A673 (cell line): ENCODE data around the gene CHST4. TPM values are rescaled to one million over a fixed set of nuclear protein-coding genes. Genes with fewer than 3 reads are reported as not detected.
A peak's percentile ranks its signal among the peaks of the same experiment; 100 is the strongest.

Experiments used
- BruUV-seq: library from RNA; stranded (reverse); fragments of 400-500 nt; replicated peaks from 2 replicates; lab custom pipeline; 2021; lab: Mats Ljungman, UMichigan
- CTCF ChIA-PET: fragments of 300-600 bp; sonication (Branson Sonifier 250); formaldehyde crosslinking; loops from one replicate; lab custom pipeline; 2022; ENCODE audit warnings: antibody characterized with exemption; lab: Charles Lee
- POLR2A ChIA-PET: fragments of 300-600 bp; sonication (Branson Sonifier 250); formaldehyde crosslinking; loops from one replicate; lab custom pipeline; 2022; ENCODE audit warnings: antibody characterized with exemption; ENCODE audit not compliant: low non-redundant PET; lab: Charles Lee
- DNase-seq: peaks from one replicate; pipeline ENCODE4 v3.0.0-alpha.2; 2015; ENCODE audit warnings: low spot score
- H3K27ac ChIP-seq: fragments of 200-600 bp; sonication (generic); 2 replicates; pipeline ENCODE4 v1.5.1; 2016; ENCODE audit warnings: mixed run types, low read depth, mild to moderate bottlenecking, mixed read lengths, antibody characterized with exemption, low read length; ENCODE audit not compliant: poor library complexity, severe bottlenecking
- H3K27me3 ChIP-seq: fragments of 200-600 bp; sonication (generic); replicated peaks from 2 replicates; pipeline ENCODE4 v1.6.1; 2017; ENCODE audit warnings: mixed run types, low read depth, mild to moderate bottlenecking, mixed read lengths, antibody characterized with exemption, low read length; ENCODE audit not compliant: insufficient read depth, poor library complexity
- H3K36me3 ChIP-seq: fragments of 200-600 bp; sonication (generic); 2 replicates; pipeline ENCODE4 v1.6.1; 2016; ENCODE audit warnings: mixed run types, mild to moderate bottlenecking, mixed read lengths, antibody characterized with exemption, low read length; ENCODE audit not compliant: insufficient read depth, poor library complexity, severe bottlenecking
- H3K4me1 ChIP-seq: fragments of 200-600 bp; sonication (generic); 2 replicates; pipeline ENCODE4 v1.6.1; 2017; ENCODE audit warnings: mixed run types, mild to moderate bottlenecking, mixed read lengths, antibody characterized with exemption, low read length; ENCODE audit not compliant: insufficient read depth, poor library complexity, severe bottlenecking
- H3K4me3 ChIP-seq: fragments of 200-600 bp; sonication (generic); 2 replicates; pipeline ENCODE4 v1.5.1; 2016; ENCODE audit warnings: low read depth, mixed run types, mild to moderate bottlenecking, mixed read lengths, low read length; ENCODE audit not compliant: poor library complexity, severe bottlenecking
- H3K9me3 ChIP-seq: fragments of 200-600 bp; sonication (generic); 2 replicates; pipeline ENCODE4 v1.6.1; 2016; ENCODE audit warnings: mixed run types, low read depth, mild to moderate bottlenecking, mixed read lengths, antibody characterized with exemption, low read length; ENCODE audit not compliant: poor library complexity, severe bottlenecking
- EZH2 ChIP-seq: fragments of 200-600 bp; sonication (generic); IDR thresholded peaks from 2 replicates; pipeline ENCODE4 v1.6.1; 2017; ENCODE audit warnings: borderline replicate concordance, low read depth, mild to moderate bottlenecking, mixed read lengths, antibody characterized with exemption, low read length; ENCODE audit not compliant: poor library complexity, severe bottlenecking
- intact Hi-C: fragments of 100-400 bp; cut with micrococcal nuclease; formaldehyde crosslinking; loops from one replicate; pipeline ENCODE4 v1.10.0; 2022; ENCODE audit not compliant: unreplicated experiment
- total RNA-seq: library from RNA; stranded (reverse); gene quantifications from 2 replicates; pipeline ENCODE4 v1.2.3, GENCODE V29; 2021
- TF ChIP-seq, protein P1 (sequence below): fragments of 300-800, 200-600 bp; sonication (generic); conservative IDR thresholded peaks from 2 replicates; pipeline ENCODE4 v1.5.1; 2017; ENCODE audit warnings: low read depth, mild to moderate bottlenecking, antibody characterized with exemption, low read length, moderate library complexity, mixed read lengths

The CHST4 gene
- total RNA-seq, 1 experiment from 2014 or later, result not detected

DNA sequence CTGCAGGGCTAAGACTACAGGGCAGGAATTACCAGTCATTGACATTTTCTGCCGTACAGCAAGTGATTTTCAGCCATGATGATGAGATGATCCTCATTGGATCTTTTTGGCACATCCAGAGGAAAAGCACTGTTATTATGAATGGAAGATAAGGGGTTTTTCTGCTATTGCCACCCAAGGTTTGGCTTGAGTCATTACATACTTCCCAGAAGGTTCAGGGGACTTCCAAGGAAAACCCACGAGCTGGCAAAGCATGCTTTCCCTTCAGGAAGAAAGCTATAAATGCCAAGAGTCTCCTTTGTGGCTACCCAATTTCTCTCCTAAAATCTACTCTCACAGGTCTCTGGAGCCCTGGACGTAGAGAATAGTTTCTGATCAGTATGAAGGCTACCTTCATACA is 6.1 kb downstream of the CHST4 start:
- no TSS peak for BruUV-seq
- Histone ChIP-seq H3K4me3 (no peak overlapping the region), H3K9me3 (no peaks in the 10 kb centered on the region), H3K27me3 (peaks cover 9% of the 10 kb centered on the region), H3K27ac (no peak overlapping the region), H3K4me1 (no peaks in the 10 kb centered on the region), H3K36me3 (no peaks in the 10 kb centered on the region)
- POLR2A ChIA-PET, result no interaction called here
- no peak for DNase-seq
- TF ChIP-seq, protein P1, sequence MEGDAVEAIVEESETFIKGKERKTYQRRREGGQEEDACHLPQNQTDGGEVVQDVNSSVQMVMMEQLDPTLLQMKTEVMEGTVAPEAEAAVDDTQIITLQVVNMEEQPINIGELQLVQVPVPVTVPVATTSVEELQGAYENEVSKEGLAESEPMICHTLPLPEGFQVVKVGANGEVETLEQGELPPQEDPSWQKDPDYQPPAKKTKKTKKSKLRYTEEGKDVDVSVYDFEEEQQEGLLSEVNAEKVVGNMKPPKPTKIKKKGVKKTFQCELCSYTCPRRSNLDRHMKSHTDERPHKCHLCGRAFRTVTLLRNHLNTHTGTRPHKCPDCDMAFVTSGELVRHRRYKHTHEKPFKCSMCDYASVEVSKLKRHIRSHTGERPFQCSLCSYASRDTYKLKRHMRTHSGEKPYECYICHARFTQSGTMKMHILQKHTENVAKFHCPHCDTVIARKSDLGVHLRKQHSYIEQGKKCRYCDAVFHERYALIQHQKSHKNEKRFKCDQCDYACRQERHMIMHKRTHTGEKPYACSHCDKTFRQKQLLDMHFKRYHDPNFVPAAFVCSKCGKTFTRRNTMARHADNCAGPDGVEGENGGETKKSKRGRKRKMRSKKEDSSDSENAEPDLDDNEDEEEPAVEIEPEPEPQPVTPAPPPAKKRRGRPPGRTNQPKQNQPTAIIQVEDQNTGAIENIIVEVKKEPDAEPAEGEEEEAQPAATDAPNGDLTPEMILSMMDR, result no peak
- TF ChIP-seq EZH2, result no peak
- intact Hi-C loops, result no loop called here
- CTCF ChIA-PET, result no interaction called here

DNA sequence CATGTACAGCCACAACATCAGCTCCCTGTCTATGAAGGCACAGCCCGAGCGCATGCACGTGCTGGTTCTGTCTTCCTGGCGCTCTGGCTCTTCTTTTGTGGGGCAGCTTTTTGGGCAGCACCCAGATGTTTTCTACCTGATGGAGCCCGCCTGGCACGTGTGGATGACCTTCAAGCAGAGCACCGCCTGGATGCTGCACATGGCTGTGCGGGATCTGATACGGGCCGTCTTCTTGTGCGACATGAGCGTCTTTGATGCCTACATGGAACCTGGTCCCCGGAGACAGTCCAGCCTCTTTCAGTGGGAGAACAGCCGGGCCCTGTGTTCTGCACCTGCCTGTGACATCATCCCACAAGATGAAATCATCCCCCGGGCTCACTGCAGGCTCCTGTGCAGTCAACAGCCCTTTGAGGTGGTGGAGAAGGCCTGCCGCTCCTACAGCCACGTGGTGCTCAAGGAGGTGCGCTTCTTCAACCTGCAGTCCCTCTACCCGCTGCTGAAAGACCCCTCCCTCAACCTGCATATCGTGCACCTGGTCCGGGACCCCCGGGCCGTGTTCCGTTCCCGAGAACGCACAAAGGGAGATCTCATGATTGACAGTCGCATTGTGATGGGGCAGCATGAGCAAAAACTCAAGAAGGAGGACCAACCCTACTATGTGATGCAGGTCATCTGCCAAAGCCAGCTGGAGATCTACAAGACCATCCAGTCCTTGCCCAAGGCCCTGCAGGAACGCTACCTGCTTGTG is 10.7 kb downstream of the CHST4 start:
- peaks cover 23% of the 10 kb centered on the region for H3K27me3 ChIP-seq
- BruUV-seq, result no TSS peak
- TF ChIP-seq, protein P1, result no peak
- no peak for TF ChIP-seq EZH2
- H3K27ac ChIP-seq, result no peak overlapping the region
- intact Hi-C loops, result loop anchor here (2.0 kb wide), 1 partner anchor 124 kb away; no protein-coding TSS in a partner anchor
- no peaks in the 10 kb centered on the region for H3K36me3 ChIP-seq
- no peak overlapping the region for H3K4me3 ChIP-seq
- CTCF ChIA-PET, result no interaction called here
- H3K9me3 ChIP-seq, result no peaks in the 10 kb centered on the region
- H3K4me1 ChIP-seq, result no peaks in the 10 kb centered on the region
- POLR2A ChIA-PET, result no interaction called here
- DNase-seq, result no peak

DNA sequence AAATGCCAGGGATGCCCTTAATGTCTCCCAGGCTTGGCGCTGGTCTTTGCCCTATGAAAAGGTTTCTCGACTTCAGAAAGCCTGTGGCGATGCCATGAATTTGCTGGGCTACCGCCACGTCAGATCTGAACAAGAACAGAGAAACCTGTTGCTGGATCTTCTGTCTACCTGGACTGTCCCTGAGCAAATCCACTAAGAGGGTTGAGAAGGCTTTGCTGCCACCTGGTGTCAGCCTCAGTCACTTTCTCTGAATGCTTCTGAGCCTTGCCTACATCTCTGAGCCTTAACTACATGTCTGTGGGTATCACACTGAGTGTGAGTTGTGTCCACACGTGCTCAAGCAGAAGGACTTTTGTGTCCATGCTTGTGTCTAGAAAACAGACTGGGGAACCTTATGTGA is 11.4 kb downstream of the CHST4 start:
- Histone ChIP-seq H3K4me1 (no peaks in the 10 kb centered on the region), H3K9me3 (no peaks in the 10 kb centered on the region), H3K4me3 (no peak overlapping the region), H3K36me3 (no peaks in the 10 kb centered on the region), H3K27ac (no peak overlapping the region), H3K27me3 (peaks cover 23% of the 10 kb centered on the region)
- peak; percentile 43 for DNase-seq
- ChIA-PET POLR2A (no interaction called here), CTCF (no interaction called here)
- BruUV-seq, result no TSS peak
- intact Hi-C loops, result loop anchor here (2.0 kb wide), 1 partner anchor 125 kb away; no protein-coding TSS in a partner anchor
- TF ChIP-seq, protein P1, result peak; percentile 71
- TF ChIP-seq EZH2, result no peak
